Measurements from ENCODE around the gene EEIG2. TPM values are rescaled to one million over a fixed set of nuclear protein-coding genes. Genes with fewer than 3 reads are reported as not detected.

The EEIG2 gene
- total RNA-seq, 4 donors from 2014 or later, result 15.7 to 27.0 (median 24.9) TPM

- peak in 2 of 3 donors; percentile 32 to 35 for TF ChIP-seq POLR2AphosphoS5 (IDR thresholded peaks at IDR 0.05)
- TF ChIP-seq POLR2A (IDR thresholded peaks at IDR 0.05), result no peak
- H3K4me1 ChIP-seq, result peaks cover 13 to 46% (median 29%) of the 10 kb centered on the region in 4 donors
- no peak for DNase-seq
- H3K9me3 ChIP-seq, result peaks cover 0 to 11% of the 10 kb centered on the region in 2 donors
- 17 to 30% methylated on average over 5 of the region's 5 CpGs for WGBS, 2 donors (ENCODE audit: low coverage in 1 of 2)
- H3K27ac ChIP-seq, result peak overlapping the region; percentile 70 to 82 (median 78)
- intact Hi-C loops (cut with DNase I; ENCODE audit: low total_unique reads) (no loop called here), in situ Hi-C loops (cut with MboI; ENCODE audit: low pct_ligation_motif_present in 1 of 4, low pct_unique_long_range_greater_than_20kb in 1 of 4, low sequenced_read_pairs in 3 of 4) (no loop called here)
- no peaks in the 10 kb centered on the region for H3K36me3 ChIP-seq
- H3K27me3 ChIP-seq, result no peaks in the 10 kb centered on the region
- H3K4me3 ChIP-seq, result no peak overlapping the region
Observed at GRCh38 chr1:108584428-108584856, 24.5 kb downstream of the EEIG2 start.

- Histone ChIP-seq H3K27me3 (no peaks in the 10 kb centered on the region), H3K27ac (peak overlapping the region; percentile 70 to 82 (median 78)), H3K9me3 (peaks cover 0 to 11% of the 10 kb centered on the region in 2 donors), H3K4me3 (no peak overlapping the region), H3K4me1 (peaks cover 13 to 53% (median 31%) of the 10 kb centered on the region in 4 donors), H3K36me3 (no peaks in the 10 kb centered on the region)
- 88 to 91% methylated on average over 1 of the region's 1 CpG for WGBS, 2 donors (ENCODE audit: low coverage in 1 of 2)
- in situ Hi-C loops (cut with MboI; ENCODE audit: low pct_ligation_motif_present in 1 of 4, low pct_unique_long_range_greater_than_20kb in 1 of 4, low sequenced_read_pairs in 3 of 4) (no loop called here), intact Hi-C loops (cut with DNase I; ENCODE audit: low total_unique reads) (no loop called here)
- no peak for TF ChIP-seq EP300 (IDR thresholded peaks at IDR 0.05; ENCODE audit: low read depth)
- no peak for TF ChIP-seq POLR2A (IDR thresholded peaks at IDR 0.05)
- TF ChIP-seq CTCF (IDR thresholded peaks at IDR 0.05), result no peak
- no peak for TF ChIP-seq POLR2AphosphoS5 (IDR thresholded peaks at IDR 0.05)
- DNase-seq, result no peak
Observed at GRCh38 chr1:108585313-108585712, 25.4 kb downstream of the EEIG2 start.

GRCh38 chr1:108590441-108590840 is 30.5 kb downstream of the EEIG2 start:
- no peak for TF ChIP-seq EP300 (IDR thresholded peaks at IDR 0.05; ENCODE audit: low read depth)
- TF ChIP-seq POLR2A (IDR thresholded peaks at IDR 0.05), result no peak
- TF ChIP-seq CTCF (IDR thresholded peaks at IDR 0.05), result no peak
- TF ChIP-seq POLR2AphosphoS5 (IDR thresholded peaks at IDR 0.05), result no peak
- Histone ChIP-seq H3K4me3 (no peak overlapping the region), H3K27me3 (no peaks in the 10 kb centered on the region), H3K9me3 (no peaks in the 10 kb centered on the region), H3K27ac (peak overlapping the region; percentile 54 to 75 (median 64)), H3K36me3 (no peaks in the 10 kb centered on the region), H3K4me1 (peaks cover 6 to 63% (median 26%) of the 10 kb centered on the region in 4 donors)
- in situ Hi-C loops (cut with MboI; ENCODE audit: low pct_ligation_motif_present in 1 of 4, low pct_unique_long_range_greater_than_20kb in 1 of 4, low sequenced_read_pairs in 3 of 4), result no loop called here
- 46 to 80% methylated on average over 1 to 2 of the region's 2 CpGs for WGBS, 2 donors (ENCODE audit: low coverage in 1 of 2)
- intact Hi-C loops (cut with DNase I; ENCODE audit: low total_unique reads), result no loop called here
- DNase-seq, result no peak

- TF ChIP-seq POLR2A (IDR thresholded peaks at IDR 0.05) (no peak), POLR2AphosphoS5 (IDR thresholded peaks at IDR 0.05) (peak; percentile 38 to 77 (median 69)), CTCF (IDR thresholded peaks at IDR 0.05) (no peak), EP300 (IDR thresholded peaks at IDR 0.05; ENCODE audit: low read depth) (no peak)
- no peak overlapping the region for H3K4me3 ChIP-seq
- no peaks in the 10 kb centered on the region for H3K36me3 ChIP-seq
- DNase-seq, result no peak
- peak overlapping the region; percentile 54 to 75 (median 71) for H3K27ac ChIP-seq
- in situ Hi-C loops (cut with MboI; ENCODE audit: low pct_ligation_motif_present in 1 of 4, low pct_unique_long_range_greater_than_20kb in 1 of 4, low sequenced_read_pairs in 3 of 4) (no loop called here), intact Hi-C loops (cut with DNase I; ENCODE audit: low total_unique reads) (no loop called here)
- H3K4me1 ChIP-seq, result peaks cover 6 to 63% (median 24%) of the 10 kb centered on the region in 4 donors
- WGBS, 2 donors (ENCODE audit: low coverage in 1 of 2), result 47 to 54% methylated on average over 3 of the region's 3 CpGs
- no peaks in the 10 kb centered on the region for H3K9me3 ChIP-seq
- no peaks in the 10 kb centered on the region for H3K27me3 ChIP-seq
Observed at GRCh38 chr1:108590957-108591356, 31.1 kb downstream of the EEIG2 start.

- no peaks in the 10 kb centered on the region for H3K9me3 ChIP-seq
- intact Hi-C loops (cut with DNase I; ENCODE audit: low total_unique reads), result no loop called here
- no peaks in the 10 kb centered on the region for H3K36me3 ChIP-seq
- peak overlapping the region; percentile 54 to 75 (median 71) for H3K27ac ChIP-seq
- H3K27me3 ChIP-seq, result no peaks in the 10 kb centered on the region
- WGBS, 2 donors (ENCODE audit: low coverage in 1 of 2), result 86 to 87% methylated on average over 3 to 4 of the region's 4 CpGs
- H3K4me1 ChIP-seq, result peaks cover 6 to 63% (median 24%) of the 10 kb centered on the region in 4 donors
- DNase-seq, result no peak
- in situ Hi-C loops (cut with MboI; ENCODE audit: low pct_ligation_motif_present in 1 of 4, low pct_unique_long_range_greater_than_20kb in 1 of 4, low sequenced_read_pairs in 3 of 4), result no loop called here
- no peak for TF ChIP-seq EP300 (IDR thresholded peaks at IDR 0.05; ENCODE audit: low read depth)
- TF ChIP-seq CTCF (IDR thresholded peaks at IDR 0.05), result no peak
- TF ChIP-seq POLR2AphosphoS5 (IDR thresholded peaks at IDR 0.05), result no peak
- no peak for TF ChIP-seq POLR2A (IDR thresholded peaks at IDR 0.05)
- no peak overlapping the region for H3K4me3 ChIP-seq
Observed at GRCh38 chr1:108591466-108591865, 31.6 kb downstream of the EEIG2 start.
